ENCODE results near the gene RECK. TPM values are rescaled to one million over a fixed set of nuclear protein-coding genes. Genes with fewer than 3 reads are reported as not detected.
"Not testable (repeated sequence)": the region's sequence is repeated elsewhere in the genome, so short reads cannot be mapped to it uniquely, and the experiment has no call there.

Gene RECK
- total RNA-seq, 2 donors from 2014 or later: 6.3 to 6.8 TPM

- H3K4me3 Mint-ChIP-seq: no peak overlapping the region
- H3K27ac Mint-ChIP-seq: no peak overlapping the region
- no peaks in the 10 kb centered on the region for H3K27me3 Mint-ChIP-seq (ENCODE audit: low read depth)
- no peaks in the 10 kb centered on the region for H3K9me3 Mint-ChIP-seq
- DNase-seq (no peak), ATAC-seq (replicated peaks in 1 of 2) (peak in 1 of 2 donors; percentile 24)
- no peaks in the 10 kb centered on the region for H3K36me3 Mint-ChIP-seq (ENCODE audit: insufficient read depth in 2 of 2)
- peaks cover 13% of the 10 kb centered on the region for H3K4me1 Mint-ChIP-seq (ENCODE audit: low read depth)
These were observed 79.9 kb downstream of the RECK start for GRCh38 chr9:36116593-36116992.

GRCh38 chr9:36118201-36118600 lies 81.5 kb downstream of the RECK start:
- no peak overlapping the region for H3K27ac Mint-ChIP-seq
- DNase-seq (no peak), ATAC-seq (replicated peaks in 1 of 2) (no peak)
- no peaks in the 10 kb centered on the region for H3K27me3 Mint-ChIP-seq (ENCODE audit: low read depth)
- H3K36me3 Mint-ChIP-seq (ENCODE audit: insufficient read depth in 2 of 2): no peaks in the 10 kb centered on the region
- no peaks in the 10 kb centered on the region for H3K9me3 Mint-ChIP-seq
- H3K4me1 Mint-ChIP-seq (ENCODE audit: low read depth): peaks cover 7% of the 10 kb centered on the region
- no peak overlapping the region for H3K4me3 Mint-ChIP-seq

- Mint-ChIP-seq H3K27me3 (ENCODE audit: low read depth) (no peaks in the 10 kb centered on the region), H3K36me3 (ENCODE audit: insufficient read depth in 2 of 2) (no peaks in the 10 kb centered on the region), H3K9me3 (no peaks in the 10 kb centered on the region), H3K4me1 (ENCODE audit: low read depth) (peaks cover 7% of the 10 kb centered on the region), H3K4me3 (no peak overlapping the region), H3K27ac (no peak overlapping the region)
- ATAC-seq (replicated peaks in 1 of 2) (no peak), DNase-seq (no peak)
These were observed 82.0 kb downstream of the RECK start for GRCh38 chr9:36118706-36119105.

GRCh38 chr9:36119476-36119875 lies 82.8 kb downstream of the RECK start:
- ATAC-seq (replicated peaks in 1 of 2) (no peak), DNase-seq (no peak)
- Mint-ChIP-seq H3K4me1 (ENCODE audit: low read depth) (peaks cover 7% of the 10 kb centered on the region), H3K36me3 (ENCODE audit: insufficient read depth in 2 of 2) (no peaks in the 10 kb centered on the region), H3K9me3 (no peaks in the 10 kb centered on the region), H3K27ac (no peak overlapping the region), H3K4me3 (no peak overlapping the region), H3K27me3 (ENCODE audit: low read depth) (no peaks in the 10 kb centered on the region)

- Mint-ChIP-seq H3K4me1 (ENCODE audit: low read depth) (peaks cover 16% of the 10 kb centered on the region), H3K27ac (no peak overlapping the region), H3K4me3 (no peak overlapping the region), H3K27me3 (ENCODE audit: low read depth) (no peaks in the 10 kb centered on the region), H3K36me3 (ENCODE audit: insufficient read depth in 2 of 2) (no peaks in the 10 kb centered on the region), H3K9me3 (no peaks in the 10 kb centered on the region)
- ATAC-seq (replicated peaks in 1 of 2): no peak
- DNase-seq: no peak
These were observed 84.0 kb downstream of the RECK start for GRCh38 chr9:36120705-36121104.

GRCh38 chr9:36121971-36122370 lies 85.3 kb downstream of the RECK start:
- Mint-ChIP-seq H3K27me3 (ENCODE audit: low read depth) (no peaks in the 10 kb centered on the region), H3K4me3 (no peak overlapping the region), H3K27ac (no peak overlapping the region), H3K36me3 (ENCODE audit: insufficient read depth in 2 of 2) (no peaks in the 10 kb centered on the region), H3K9me3 (no peaks in the 10 kb centered on the region), H3K4me1 (ENCODE audit: low read depth) (peaks cover 10% of the 10 kb centered on the region)
- no peak for DNase-seq
- ATAC-seq (replicated peaks in 1 of 2): no peak

- no peak overlapping the region for H3K27ac Mint-ChIP-seq
These were observed 86.8 kb downstream of the RECK start for GRCh38 chr9:36123515-36123914.

GRCh38 chr9:36125062-36125855 lies 88.5 kb downstream of the RECK start:
- Mint-ChIP-seq H3K27ac (peak overlapping the region; percentile 2), H3K4me3 (no peak overlapping the region), H3K36me3 (ENCODE audit: insufficient read depth in 2 of 2) (no peaks in the 10 kb centered on the region), H3K27me3 (ENCODE audit: low read depth) (no peaks in the 10 kb centered on the region), H3K4me1 (ENCODE audit: low read depth) (peaks cover 15% of the 10 kb centered on the region), H3K9me3 (no peaks in the 10 kb centered on the region)
- DNase-seq: no peak
- peak; percentile 64 to 73 for ATAC-seq (replicated peaks in 1 of 2)

More at GRCh38 chr9:36123515-36123914, 86.8 kb downstream of the RECK start:
- Mint-ChIP-seq H3K36me3 (ENCODE audit: insufficient read depth in 2 of 2) (no peaks in the 10 kb centered on the region), H3K4me1 (ENCODE audit: low read depth) (peaks cover 15% of the 10 kb centered on the region), H3K4me3 (no peak overlapping the region), H3K27me3 (ENCODE audit: low read depth) (no peaks in the 10 kb centered on the region), H3K9me3 (no peaks in the 10 kb centered on the region)
- ATAC-seq (replicated peaks in 1 of 2) (no peak), DNase-seq (no peak)

GRCh38 chr9:36126016-36126730 lies 89.5 kb downstream of the RECK start:
- no peaks in the 10 kb centered on the region for H3K9me3 Mint-ChIP-seq
- H3K27me3 Mint-ChIP-seq (ENCODE audit: low read depth): no peaks in the 10 kb centered on the region
- H3K4me3 Mint-ChIP-seq: no peak overlapping the region
- DNase-seq (no peak), ATAC-seq (replicated peaks in 1 of 2) (no peak)
- no peaks in the 10 kb centered on the region for H3K36me3 Mint-ChIP-seq (ENCODE audit: insufficient read depth in 2 of 2)
- peaks cover 15% of the 10 kb centered on the region for H3K4me1 Mint-ChIP-seq (ENCODE audit: low read depth)
- H3K27ac Mint-ChIP-seq: no peak overlapping the region

- Mint-ChIP-seq H3K27me3 (ENCODE audit: low read depth) (no peaks in the 10 kb centered on the region), H3K4me1 (ENCODE audit: low read depth) (peaks cover 15% of the 10 kb centered on the region)
- ATAC-seq (replicated peaks in 1 of 2): peak in 1 of 2 donors; percentile 28
These were observed 91.0 kb downstream of the RECK start for GRCh38 chr9:36127652-36128244.

GRCh38 chr9:36128349-36128748 lies 91.6 kb downstream of the RECK start:
- Mint-ChIP-seq H3K4me1 (ENCODE audit: low read depth) (peaks cover 15% of the 10 kb centered on the region), H3K9me3 (no peaks in the 10 kb centered on the region), H3K27ac (no peak overlapping the region), H3K27me3 (ENCODE audit: low read depth) (no peaks in the 10 kb centered on the region), H3K36me3 (ENCODE audit: insufficient read depth in 2 of 2) (no peaks in the 10 kb centered on the region), H3K4me3 (no peak overlapping the region)
- DNase-seq (no peak), ATAC-seq (replicated peaks in 1 of 2) (no peak)

More at GRCh38 chr9:36127652-36128244, 91.0 kb downstream of the RECK start:
- no peak overlapping the region for H3K27ac Mint-ChIP-seq
- H3K4me3 Mint-ChIP-seq: no peak overlapping the region
- H3K9me3 Mint-ChIP-seq: no peaks in the 10 kb centered on the region
- DNase-seq: no peak
- no peaks in the 10 kb centered on the region for H3K36me3 Mint-ChIP-seq (ENCODE audit: insufficient read depth in 2 of 2)

- no peak for DNase-seq
- Mint-ChIP-seq H3K27me3 (ENCODE audit: low read depth) (no peaks in the 10 kb centered on the region), H3K27ac (no peak overlapping the region), H3K4me1 (ENCODE audit: low read depth) (peaks cover 15% of the 10 kb centered on the region), H3K36me3 (ENCODE audit: insufficient read depth in 2 of 2) (no peaks in the 10 kb centered on the region), H3K4me3 (no peak overlapping the region), H3K9me3 (no peaks in the 10 kb centered on the region)
- ATAC-seq (replicated peaks in 1 of 2): no peak
These were observed 92.4 kb downstream of the RECK start for GRCh38 chr9:36129139-36129538.

GRCh38 chr9:36131666-36132065 lies 95.0 kb downstream of the RECK start:
- not testable (repeated sequence) for H3K27ac Mint-ChIP-seq

More at GRCh38 chr9:36131666-36132065, 95.0 kb downstream of the RECK start:
- not testable (repeated sequence) for H3K4me3 Mint-ChIP-seq; H3K9me3 Mint-ChIP-seq; H3K36me3 Mint-ChIP-seq (ENCODE audit: insufficient read depth in 2 of 2); H3K27me3 Mint-ChIP-seq (ENCODE audit: low read depth); H3K4me1 Mint-ChIP-seq (ENCODE audit: low read depth); DNase-seq; ATAC-seq (replicated peaks in 1 of 2)

All from activated T-cell treated with anti-CD3 and anti-CD28 coated beads, Interleukin-2, amount 50 U/mL, for 72 hours (primary cell).